A549 (cell line): ENCODE data around the gene HYOU1. TPM values are rescaled to one million over a fixed set of nuclear protein-coding genes. Genes with fewer than 3 reads are reported as not detected.

Source experiments
- ATAC-seq, 2 experiments: fragments of 200-7000 bp in 1 of 2; fragments of >200 bp in 1 of 2; cut with Nextera tagmentation in 1 of 2; cut with Tn5 transposase in 1 of 2; 3 replicates each; pipeline versions ENCODE4 v1.8.0 to v1.9.1; 2018 to 2020; ENCODE audit warnings: mild to moderate bottlenecking in 1 of 2, moderate library complexity in 1 of 2
- CTCF ChIA-PET: fragments of 300-600 bp; sonication (Branson Sonifier 250); formaldehyde crosslinking; extraction: SDS; loops from one replicate; lab custom pipeline; 2021; ENCODE audit warnings: antibody characterized with exemption, inconsistent platforms; lab: Yijun Ruan, JAX
- POLR2A ChIA-PET: fragments of 350-600 bp; formaldehyde crosslinking; extraction: SDS; loops from one replicate; lab custom pipeline; 2021; ENCODE audit warnings: antibody characterized with exemption, inconsistent platforms; lab: Yijun Ruan, JAX
- DNase-seq, 2 experiments: peaks; one replicate each; pipeline versions ENCODE4 v3.0.0 to v3.0.0-alpha.2; 2011 to 2016; ENCODE audit warnings: low read depth in 1 of 2, low spot score in 1 of 2
- FAIRE-seq: peaks from 2 replicates; lab custom pipeline; 2011; peaks lifted over from hg19 to GRCh38; lab: Jason Lieb, UNC
- H3K27ac ChIP-seq, 2 experiments: fragments of >200 bp; sonication (Bioruptor Twin); formaldehyde crosslinking; 3 replicates each; pipeline ENCODE4 v1.5.1; 2016 to 2017
- H3K4me1 ChIP-seq: fragments of >200 bp; sonication (Bioruptor Twin); formaldehyde crosslinking; 3 replicates; pipeline ENCODE4 v1.6.1; 2016
- H3K4me2 ChIP-seq: fragments of >200 bp; sonication (Bioruptor Twin); formaldehyde crosslinking; 3 replicates; pipeline ENCODE4 v1.6.1; 2016
- H3K4me3 ChIP-seq: fragments of >200 bp; sonication (Bioruptor Twin); formaldehyde crosslinking; 3 replicates; pipeline ENCODE4 v1.5.1; 2016
- H3K9me3 ChIP-seq: fragments of >200 bp; sonication (Bioruptor Twin); formaldehyde crosslinking; 3 replicates; pipeline ENCODE4 v1.6.1; 2016
- ATOH8 ChIP-seq: fragments of 250-450 bp; sonication (Bioruptor Pico); IDR thresholded peaks from 2 replicates; pipeline ENCODE4 v1.5.0; 2020; ENCODE audit warnings: low read depth, mild to moderate bottlenecking, moderate library complexity
- BCL3 ChIP-seq: fragments of >200 bp; sonication (Bioruptor Twin); formaldehyde crosslinking; IDR thresholded peaks from 3 replicates; pipeline ENCODE4 v1.6.1; 2016
- CHD2 ChIP-seq: fragments of 150-350 bp; IDR thresholded peaks from 2 replicates; pipeline ENCODE4 v1.6.1; 2014; ENCODE audit warnings: low read length; ENCODE audit not compliant: partially characterized antibody
- CHD4 ChIP-seq: fragments of 200-600 bp; sonication (generic); IDR thresholded peaks from 2 replicates; pipeline ENCODE4 v1.6.1; 2016; ENCODE audit warnings: antibody characterized with exemption, mild to moderate bottlenecking, borderline replicate concordance
- EHMT2 ChIP-seq: fragments of 200-600 bp; sonication (generic); IDR thresholded peaks from 2 replicates; pipeline ENCODE4 v1.6.1; 2016; ENCODE audit warnings: antibody characterized with exemption, low read depth, mild to moderate bottlenecking, moderate library complexity
- EP300 ChIP-seq, 2 experiments: fragments of >200 bp; sonication (Bioruptor Twin); formaldehyde crosslinking; IDR thresholded peaks; 2 replicates in 1 of 2; 3 replicates in 1 of 2; pipeline ENCODE4 v1.6.1; 2016 to 2017
- FOSB ChIP-seq: fragments of 250-450 bp; sonication (Bioruptor Pico); IDR thresholded peaks from 2 replicates; pipeline ENCODE4 v1.5.0; 2020; ENCODE audit warnings: mild to moderate bottlenecking, moderate library complexity
- FOSL2 ChIP-seq, 2 experiments: fragments of 450-650 bp in 1 of 2; fragments of >200 bp in 1 of 2; sonication (Bioruptor Twin) in 1 of 2; formaldehyde crosslinking; IDR thresholded peaks; 2 replicates each; pipeline versions ENCODE4 v1.5.0 to v1.6.1; 2016 to 2020; ENCODE audit warnings: mild to moderate bottlenecking in 1 of 2, moderate library complexity in 1 of 2
- HDAC2 ChIP-seq: fragments of 200-600 bp; sonication (generic); IDR thresholded peaks from 2 replicates; pipeline ENCODE4 v1.6.1; 2016
- HMGXB4 ChIP-seq: fragments of 250-450 bp; sonication (Bioruptor Pico); IDR thresholded peaks from 2 replicates; pipeline ENCODE4 v1.5.0; 2021; ENCODE audit warnings: mild to moderate bottlenecking, moderate library complexity, borderline replicate concordance
- KDM1A ChIP-seq: fragments of 200-600 bp; sonication (generic); IDR thresholded peaks from 2 replicates; pipeline ENCODE4 v1.6.1; 2016; ENCODE audit warnings: low read depth, mild to moderate bottlenecking
- KDM5A ChIP-seq: fragments of 200-600 bp; sonication (generic); IDR thresholded peaks from 2 replicates; pipeline ENCODE4 v1.6.1; 2016; ENCODE audit warnings: antibody characterized with exemption, mild to moderate bottlenecking
- MAFK ChIP-seq: fragments of 450-650 bp; IDR thresholded peaks from 2 replicates; pipeline ENCODE4 v1.6.1; 2014; ENCODE audit not compliant: partially characterized antibody
- MYC ChIP-seq: IDR thresholded peaks from 2 replicates; pipeline ENCODE4 v1.6.1; 2012; ENCODE audit warnings: mild to moderate bottlenecking, inconsistent platforms, low read length, improper control_type of control experiment, borderline replicate concordance
- PBX3 ChIP-seq: IDR thresholded peaks from 2 replicates; pipeline ENCODE4 v1.6.1; 2012
- POLR2AphosphoS2 ChIP-seq: conservative IDR thresholded peaks from 2 replicates; pipeline ENCODE4 v1.6.1; 2012; ENCODE audit warnings: low read length, improper control_type of control experiment, inconsistent platforms
- RCOR1 ChIP-seq: fragments of 150-350 bp; IDR thresholded peaks from 2 replicates; pipeline ENCODE4 v1.6.1; 2014; ENCODE audit warnings: antibody characterized with exemption, low read length, low read depth
- RFX5 ChIP-seq: fragments of 450-650 bp; IDR thresholded peaks from 2 replicates; pipeline ENCODE4 v1.7.1; 2014; ENCODE audit warnings: antibody characterized with exemption, mild to moderate bottlenecking, moderate library complexity
- RNF2 ChIP-seq: fragments of 200-600 bp; sonication (generic); IDR thresholded peaks from 2 replicates; pipeline ENCODE4 v1.6.1; 2016; ENCODE audit warnings: low read depth, mild to moderate bottlenecking, antibody characterized with exemption, moderate library complexity, borderline replicate concordance
- ZC3H11A ChIP-seq: fragments of 450-650 bp; IDR thresholded peaks from 2 replicates; pipeline ENCODE4 v1.6.1; 2014; ENCODE audit warnings: antibody characterized with exemption, mild to moderate bottlenecking
- ZFP36 ChIP-seq: fragments of 450-650 bp; IDR thresholded peaks from 2 replicates; pipeline ENCODE4 v1.6.1; 2014; ENCODE audit warnings: borderline replicate concordance; ENCODE audit not compliant: partially characterized antibody
- ZSCAN20 ChIP-seq: fragments of 250-450 bp; sonication (Bioruptor Pico); IDR thresholded peaks from 2 replicates; pipeline ENCODE4 v1.8.0; 2022; ENCODE audit warnings: mild to moderate bottlenecking, moderate library complexity
- WGBS: methylation state at CpG from one replicate; pipeline ENCODE4 v1.1.6; 2017; ENCODE audit errors: missing lambda C conversion rate; 5-methylcytosine and 5-hydroxymethylcytosine counted together
- polyA plus RNA-seq, 4 experiments: library from polyadenylated mRNA; depleted of rRNA in 3 of 4; stranded (reverse); fragments of >200 nt; fragmentation: RNase III in 1 of 4; extraction: RNeasy Plus Mini Kit Qiagen cat#74134 plus additional on column Dnase treatment in 1 of 4; gene quantifications; 2 replicates in 3 of 4; 3 replicates in 1 of 4; pipeline ENCODE4 v1.2.3, GENCODE V29; 2011 to 2017

The HYOU1 gene
- polyA plus RNA-seq, 2 of the 4 experiments (the other 2 are of a cell fraction): 44.8 to 83.1 TPM

GRCh38 chr11:119012629-119013170, 44.3 kb downstream of the HYOU1 start:
- FAIRE-seq (no peak), ATAC-seq (peak in 1 of 2 experiments; percentile 16; a peak in 1 of 6 replicates), DNase-seq (no peak)
- H3K4me1 ChIP-seq: peaks cover 18% of the 10 kb centered on the region
- TF ChIP-seq RCOR1 (no peak), MAFK (no peak), BCL3 (0 out of 3 replicates have a peak, but pooled peaks have one; percentile 21), MYC (no peak)
- H3K4me2 ChIP-seq: no peak overlapping the region
- WGBS: 86% methylated on average over 3 of the region's 3 CpGs
- ChIA-PET POLR2A (interaction anchor here (1.1 kb wide), 1 partner anchor 323 kb away, joined by 4 read pairs; no protein-coding TSS in a partner anchor), CTCF (no interaction called here)
- H3K9me3 ChIP-seq: no peaks in the 10 kb centered on the region
- no peak overlapping the region for H3K27ac ChIP-seq
- no peak overlapping the region for H3K4me3 ChIP-seq

GRCh38 chr11:119011476-119012053, 45.4 kb downstream of the HYOU1 start:
- POLR2A ChIA-PET: no interaction called here

GRCh38 chr11:119006656-119007055, 50.3 kb downstream of the HYOU1 start:
- ChIA-PET POLR2A (no interaction called here), CTCF (no interaction called here)
- 79% methylated on average over 4 of the region's 4 CpGs for WGBS
- no peak for FAIRE-seq
- no peak overlapping the region for H3K27ac ChIP-seq
- TF ChIP-seq HDAC2 (no peak), ZFP36 (no peak), RCOR1 (no peak)
- no peak for ATAC-seq
- no peak overlapping the region for H3K4me2 ChIP-seq
- no peaks in the 10 kb centered on the region for H3K4me1 ChIP-seq
- no peaks in the 10 kb centered on the region for H3K9me3 ChIP-seq
- H3K4me3 ChIP-seq: no peak overlapping the region
- no peak for DNase-seq

More at GRCh38 chr11:119011476-119012053, 45.4 kb downstream of the HYOU1 start:
- Histone ChIP-seq H3K4me2 (no peak overlapping the region), H3K4me3 (no peak overlapping the region), H3K9me3 (no peaks in the 10 kb centered on the region), H3K27ac (no peak overlapping the region), H3K4me1 (peaks cover 14% of the 10 kb centered on the region)
- ATAC-seq (peak; percentile 36; a peak in 4 of 6 replicates), DNase-seq (no peak), FAIRE-seq (no peak)
- WGBS: 90% methylated on average over 5 of the region's 6 CpGs
- CTCF ChIA-PET: no interaction called here
- TF ChIP-seq ZSCAN20 (CRISPR knock-in tag) (no peak), CHD4 (no peak), FOSB (CRISPR knock-in tag) (no peak), RCOR1 (no peak), RNF2 (no peak), RFX5 (no peak), KDM5A (no peak), BCL3 (no peak), MAFK (no peak), CHD2 (no peak), FOSL2 (IDR thresholded peaks at IDR 0.05) (no peak), FOSL2 (CRISPR knock-in tag; IDR thresholded peaks at IDR 0.05) (no peak)

GRCh38 chr11:119000906-119001305, 56.1 kb downstream of the HYOU1 start:
- Histone ChIP-seq H3K9me3 (no peaks in the 10 kb centered on the region), H3K4me2 (no peak overlapping the region), H3K27ac (no peak overlapping the region), H3K4me1 (peaks cover 28% of the 10 kb centered on the region), H3K4me3 (no peak overlapping the region)
- FAIRE-seq: no peak
- 24% methylated on average over 1 of the region's 1 CpG for WGBS
- no peak for DNase-seq
- no peak for ATAC-seq
- POLR2A ChIA-PET: no interaction called here
- CTCF ChIA-PET: interaction anchor here (1.0 kb wide), 1 partner anchor 13 kb away, joined by 6 read pairs; no protein-coding TSS in a partner anchor
- TF ChIP-seq POLR2AphosphoS2 (no peak), ATOH8 (CRISPR knock-in tag) (no peak), EHMT2 (no peak), EP300 (IDR thresholded peaks at IDR 0.05) (no peak), ZC3H11A (no peak), KDM5A (no peak), HMGXB4 (CRISPR knock-in tag) (no peak), KDM1A (no peak), RNF2 (no peak), PBX3 (no peak)
